Lower leg skin (tissue), 4 donors: ENCODE measurements around the gene ISCA1. TPM values are rescaled to one million over a fixed set of nuclear protein-coding genes. Genes with fewer than 3 reads are reported as not detected.

Experiments used
- DNase-seq, 2 donors: peaks; one replicate each; pipeline ENCODE4 v3.0.0-alpha.2; 2019; ENCODE audit warnings: low spot score in 2 of 2
- H3K4me3 ChIP-seq: fragments of 200-600 bp; sonication (generic); 2 replicates; pipeline ENCODE4 v1.5.1; 2017; ENCODE audit warnings: mild to moderate bottlenecking, low read depth; ENCODE audit not compliant: poor library complexity, severe bottlenecking
- POLR2A ChIP-seq, 2 donors: fragments of 450-650 bp; IDR thresholded peaks; one replicate each; pipeline ENCODE4 v1.6.1; 2016 to 2017; ENCODE audit warnings: antibody characterized with exemption in 2 of 2, mild to moderate bottlenecking in 1 of 2, moderate library complexity in 1 of 2
- WGBS, 2 donors: methylation state at CpG; one replicate each; pipeline ENCODE4 v1.1.5; 2018; 5-methylcytosine and 5-hydroxymethylcytosine counted together
- intact Hi-C: fragments of 100-400 bp; cut with DNase I; formaldehyde crosslinking; loops from one replicate; pipeline ENCODE4 v1.15.0; 2023; ENCODE audit warnings: low total_unique reads
- total RNA-seq, 4 donors: library from RNA; depleted of rRNA; stranded (reverse); fragments of >200 nt; gene quantifications; one replicate each; pipeline ENCODE4 v1.1.0, GENCODE V29; 2016
- TF ChIP-seq, protein P1 (sequence below), 3 donors: fragments of 450-650 bp; IDR thresholded peaks; one replicate each; pipeline ENCODE4 v1.5.1; 2016; ENCODE audit warnings: antibody characterized with exemption in 3 of 3, mild to moderate bottlenecking in 3 of 3, moderate library complexity in 2 of 3

Gene ISCA1
- total RNA-seq, 4 donors from 2014 or later, result 24.1 to 36.1 (median 27.6) TPM

GRCh38 chr9:86274821-86275643 is 7.3 kb downstream of the ISCA1 start:
- 62 to 70% methylated on average over 7 of the region's 7 CpGs for WGBS, 2 donors
- intact Hi-C loops, result no loop called here
- no peak for TF ChIP-seq POLR2A (IDR thresholded peaks at IDR 0.05)
- TF ChIP-seq, protein P1, sequence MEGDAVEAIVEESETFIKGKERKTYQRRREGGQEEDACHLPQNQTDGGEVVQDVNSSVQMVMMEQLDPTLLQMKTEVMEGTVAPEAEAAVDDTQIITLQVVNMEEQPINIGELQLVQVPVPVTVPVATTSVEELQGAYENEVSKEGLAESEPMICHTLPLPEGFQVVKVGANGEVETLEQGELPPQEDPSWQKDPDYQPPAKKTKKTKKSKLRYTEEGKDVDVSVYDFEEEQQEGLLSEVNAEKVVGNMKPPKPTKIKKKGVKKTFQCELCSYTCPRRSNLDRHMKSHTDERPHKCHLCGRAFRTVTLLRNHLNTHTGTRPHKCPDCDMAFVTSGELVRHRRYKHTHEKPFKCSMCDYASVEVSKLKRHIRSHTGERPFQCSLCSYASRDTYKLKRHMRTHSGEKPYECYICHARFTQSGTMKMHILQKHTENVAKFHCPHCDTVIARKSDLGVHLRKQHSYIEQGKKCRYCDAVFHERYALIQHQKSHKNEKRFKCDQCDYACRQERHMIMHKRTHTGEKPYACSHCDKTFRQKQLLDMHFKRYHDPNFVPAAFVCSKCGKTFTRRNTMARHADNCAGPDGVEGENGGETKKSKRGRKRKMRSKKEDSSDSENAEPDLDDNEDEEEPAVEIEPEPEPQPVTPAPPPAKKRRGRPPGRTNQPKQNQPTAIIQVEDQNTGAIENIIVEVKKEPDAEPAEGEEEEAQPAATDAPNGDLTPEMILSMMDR (IDR thresholded peaks at IDR 0.05), result no peak
- DNase-seq, result no peak
- H3K4me3 ChIP-seq, result no peak overlapping the region

GRCh38 chr9:86272221-86272620 is 10.1 kb downstream of the ISCA1 start:
- no peak overlapping the region for H3K4me3 ChIP-seq
- no peak for DNase-seq
- WGBS, 2 donors, result 95 to 97% methylated on average over 4 of the region's 4 CpGs
- TF ChIP-seq, protein P1 (IDR thresholded peaks at IDR 0.05), result no peak
- TF ChIP-seq POLR2A (IDR thresholded peaks at IDR 0.05), result no peak
- intact Hi-C loops, result no loop called here

DNA sequence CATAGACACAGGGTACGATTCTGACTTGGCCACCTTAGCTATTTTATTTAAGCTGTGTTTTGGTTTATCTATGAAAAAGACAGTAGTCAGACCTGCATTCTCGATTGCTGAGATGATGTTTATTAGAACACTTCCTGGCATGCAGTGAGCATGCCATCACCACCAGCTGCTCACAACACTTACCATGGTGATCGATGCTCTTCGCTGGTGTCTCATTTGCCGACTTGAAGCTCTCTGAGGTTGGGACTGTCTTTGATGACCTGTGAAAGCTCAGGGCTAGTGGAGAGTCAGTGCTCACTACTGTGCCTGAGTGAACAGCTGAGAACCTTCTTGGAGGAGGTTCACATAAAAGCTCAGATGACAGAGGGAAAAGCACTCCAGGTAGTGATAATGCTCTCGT is 18.5 kb downstream of the ISCA1 start:
- intact Hi-C loops, result no loop called here
- WGBS, 2 donors, result 90 to 91% methylated on average over 6 of the region's 6 CpGs
- DNase-seq, result no peak
- no peak for TF ChIP-seq POLR2A (IDR thresholded peaks at IDR 0.05)
- TF ChIP-seq, protein P1 (IDR thresholded peaks at IDR 0.05), result no peak
- no peak overlapping the region for H3K4me3 ChIP-seq

DNA sequence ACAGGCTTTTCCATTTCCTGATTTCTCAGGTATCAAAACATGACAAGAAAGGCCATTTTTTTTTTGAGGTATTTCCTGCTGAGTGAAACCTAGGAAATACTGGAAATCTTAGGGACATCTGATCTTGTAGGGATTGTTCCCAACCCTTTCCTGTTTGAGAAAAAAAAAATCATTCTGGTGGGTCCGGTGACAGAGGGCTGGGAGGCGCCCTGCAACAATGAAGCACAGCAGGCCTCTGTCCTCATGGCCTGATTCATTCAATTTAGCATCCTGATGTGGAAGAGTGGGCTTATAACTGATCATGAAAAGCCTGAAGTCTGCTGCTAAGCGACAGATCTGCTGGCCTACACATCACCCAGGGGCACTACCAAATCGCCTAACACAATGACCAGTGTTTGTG is 19.8 kb downstream of the ISCA1 start:
- WGBS, 2 donors, result 76 to 78% methylated on average over 4 of the region's 4 CpGs
- no peak overlapping the region for H3K4me3 ChIP-seq
- no peak for TF ChIP-seq POLR2A (IDR thresholded peaks at IDR 0.05)
- TF ChIP-seq, protein P1 (IDR thresholded peaks at IDR 0.05), result no peak
- no peak for DNase-seq
- intact Hi-C loops, result no loop called here

DNA sequence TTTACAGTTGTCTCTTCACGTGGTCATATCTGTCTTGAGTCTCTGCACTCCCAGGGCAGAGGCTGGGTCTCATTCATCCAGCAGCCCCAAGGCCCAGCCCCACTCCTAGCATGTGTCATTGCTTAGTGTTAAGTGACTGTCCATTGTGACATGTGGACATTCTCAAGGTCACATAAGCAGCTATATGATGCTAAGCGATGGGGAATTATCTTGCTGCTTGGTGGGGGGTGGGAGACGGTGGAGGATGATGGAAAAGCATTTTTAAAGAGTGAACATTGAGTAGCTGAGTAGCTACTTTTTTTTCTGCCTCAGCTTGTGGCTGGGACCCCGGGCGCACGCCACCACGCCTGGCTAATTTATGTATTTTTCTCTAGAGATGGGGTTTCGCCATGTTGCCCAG is 22.8 kb downstream of the ISCA1 start, which contains the start of gene C9orf153:
TSS of gene C9orf153 (minus strand) at position 101 of the 400 bp plus-strand sequence. CDS start 30,054 bp downstream, outside the sequence.
- no peak within 1 kb of the TSS for H3K4me3 ChIP-seq
- TF ChIP-seq, protein P1 (IDR thresholded peaks at IDR 0.05), result no peak
- no peak for TF ChIP-seq POLR2A (IDR thresholded peaks at IDR 0.05)
- 86% methylated on average over 8 of the region's 8 CpGs for WGBS, 2 donors
- DNase-seq, result no peak
- intact Hi-C loops, result no loop called here
